ENCODE measurements around the gene MAGT1. TPM values are rescaled to one million over a fixed set of nuclear protein-coding genes. Genes with fewer than 3 reads are reported as not detected.
A peak's percentile ranks its signal among the peaks of the same experiment; 100 is the strongest.
"Not testable (repeated sequence)": the region's sequence is repeated elsewhere in the genome, so short reads cannot be mapped to it uniquely, and the experiment has no call there.

MAGT1 gene
- total RNA-seq (2022), result 75.0 and 75.7 TPM in 2 replicates
- percentile 69 among the genes with signal in this experiment for Bru-seq, nascent RNA
- percentile 73 among the genes with signal in this experiment for BruChase-seq, experiment 1, labeled RNA remaining after a 2-hour chase
- BruChase-seq, experiment 2, labeled RNA remaining after a 6-hour chase, result percentile 87 among the genes with signal in this experiment
- long read RNA-seq, full-length matches to known transcripts, result 11 of 23 reads
- long read RNA-seq, partial matches to known transcripts, result 1 of 23 reads
- long read RNA-seq, other reads (novel, unspliced or antisense), result 11 of 23 reads

GRCh38 chrX:77894921-77895886 lies at the start of gene MAGT1:
Gene MAGT1, minus strand, starts transcription at chrX:77895435. Its CDS starts 25 bp downstream, at chrX:77895410.
- CTCF ChIA-PET, result interaction anchor here (0.5 kb wide), 1 partner anchor 143 kb away, joined by 3 read pairs; no protein-coding TSS in a partner anchor

GRCh38 chrX:77945031-77945430 lies 49.8 kb upstream of the MAGT1 start:
- BruUV-seq (replicated peaks); H3K4me1 ChIP-seq; H3K27me3 ChIP-seq (replicated peaks; ENCODE audit: control insufficient read depth, insufficient read depth, low read length); H3K27ac Mint-ChIP-seq (ENCODE audit: unreplicated experiment); H3K4me3 ChIP-seq (ENCODE audit: low read depth, low read length); H3K4me1 Mint-ChIP-seq (ENCODE audit: low read depth, unreplicated experiment); H3K36me3 ChIP-seq (ENCODE audit: control insufficient read depth, insufficient read depth, low read length); H3K9me3 Mint-ChIP-seq (ENCODE audit: unreplicated experiment); H3K4me3 Mint-ChIP-seq (ENCODE audit: unreplicated experiment); H3K27me3 Mint-ChIP-seq (ENCODE audit: insufficient read depth, unreplicated experiment); H3K36me3 Mint-ChIP-seq (ENCODE audit: insufficient read depth, unreplicated experiment); DNase-seq; CTCF ChIA-PET; intact Hi-C loops (cut with micrococcal nuclease; ENCODE audit: unreplicated experiment); H3K9me3 ChIP-seq; POLR2A ChIA-PET: not testable (repeated sequence)

More at GRCh38 chrX:77894921-77895886, at the start of gene MAGT1:
- POLR2A ChIA-PET, result interaction anchor here (0.5 to 1.0 kb wide), 5 partner anchors 10 to 272 kb away, joined by 3 to 6 read pairs (median 3); no protein-coding TSS in a partner anchor
- no peaks in the 10 kb centered on the region for H3K27me3 Mint-ChIP-seq (ENCODE audit: insufficient read depth, unreplicated experiment)
- no peaks in the 10 kb centered on the region for H3K27me3 ChIP-seq (replicated peaks; ENCODE audit: control insufficient read depth, insufficient read depth, low read length)
- no peaks in the 10 kb centered on the region for H3K9me3 ChIP-seq
- TF ChIP-seq CTCF (IDR thresholded peaks at IDR 0.05; ENCODE audit: insufficient read depth in 1 of 2, low read depth in 1 of 2, low read length in 1 of 2, severe bottlenecking in 1 of 2, unreplicated experiment in 1 of 2), result no peak
- peak; percentile 92 to 96 for DNase-seq
- H3K9me3 Mint-ChIP-seq (ENCODE audit: unreplicated experiment), result no peaks in the 10 kb centered on the region
- peak within 1 kb of the TSS; percentile 96 for H3K27ac Mint-ChIP-seq (ENCODE audit: unreplicated experiment)
- BruUV-seq (replicated peaks), result TSS peak; percentile 67
- no peaks in the 10 kb centered on the region for H3K4me1 ChIP-seq
- peaks cover 29% of the 10 kb centered on the region for H3K36me3 Mint-ChIP-seq (ENCODE audit: insufficient read depth, unreplicated experiment)
- H3K4me3 ChIP-seq (ENCODE audit: low read depth, low read length), result peak within 1 kb of the TSS; percentile 81
- intact Hi-C loops (cut with micrococcal nuclease; ENCODE audit: unreplicated experiment), result loop anchor here (2.0 to 10.0 kb wide), 5 partner anchors 108 to 1748 kb away; partner anchors contain the start of genes ATRX and PGK1
- H3K36me3 ChIP-seq (ENCODE audit: control insufficient read depth, insufficient read depth, low read length), result no peaks in the 10 kb centered on the region
- no peaks in the 10 kb centered on the region for H3K4me1 Mint-ChIP-seq (ENCODE audit: low read depth, unreplicated experiment)
- peak within 1 kb of the TSS; percentile 84 for H3K4me3 Mint-ChIP-seq (ENCODE audit: unreplicated experiment)

- H3K27me3 ChIP-seq (replicated peaks; ENCODE audit: control insufficient read depth, insufficient read depth, low read length), result no peaks in the 10 kb centered on the region
- no peak for DNase-seq
- no peaks in the 10 kb centered on the region for H3K9me3 ChIP-seq
- H3K36me3 Mint-ChIP-seq (ENCODE audit: insufficient read depth, unreplicated experiment), result no peaks in the 10 kb centered on the region
- no TSS peak for BruUV-seq (replicated peaks)
- no peaks in the 10 kb centered on the region for H3K9me3 Mint-ChIP-seq (ENCODE audit: unreplicated experiment)
- H3K4me1 Mint-ChIP-seq (ENCODE audit: low read depth, unreplicated experiment), result no peaks in the 10 kb centered on the region
- H3K4me3 ChIP-seq (ENCODE audit: low read depth, low read length), result no peak overlapping the region
- no peaks in the 10 kb centered on the region for H3K36me3 ChIP-seq (ENCODE audit: control insufficient read depth, insufficient read depth, low read length)
- CTCF ChIA-PET, result no interaction called here
- no peak overlapping the region for H3K4me3 Mint-ChIP-seq (ENCODE audit: unreplicated experiment)
- no peaks in the 10 kb centered on the region for H3K4me1 ChIP-seq
- no peaks in the 10 kb centered on the region for H3K27me3 Mint-ChIP-seq (ENCODE audit: insufficient read depth, unreplicated experiment)
- POLR2A ChIA-PET, result no interaction called here
- TF ChIP-seq CTCF (IDR thresholded peaks at IDR 0.05; ENCODE audit: insufficient read depth in 1 of 2, low read depth in 1 of 2, low read length in 1 of 2, severe bottlenecking in 1 of 2, unreplicated experiment in 1 of 2), result no peak
- intact Hi-C loops (cut with micrococcal nuclease; ENCODE audit: unreplicated experiment), result no loop called here
- no peak overlapping the region for H3K27ac Mint-ChIP-seq (ENCODE audit: unreplicated experiment)
These were observed 42.9 kb upstream of the MAGT1 start for GRCh38 chrX:77938083-77938680.
